ENCODE results near the gene BEST2.

The BEST2 gene

DNA sequence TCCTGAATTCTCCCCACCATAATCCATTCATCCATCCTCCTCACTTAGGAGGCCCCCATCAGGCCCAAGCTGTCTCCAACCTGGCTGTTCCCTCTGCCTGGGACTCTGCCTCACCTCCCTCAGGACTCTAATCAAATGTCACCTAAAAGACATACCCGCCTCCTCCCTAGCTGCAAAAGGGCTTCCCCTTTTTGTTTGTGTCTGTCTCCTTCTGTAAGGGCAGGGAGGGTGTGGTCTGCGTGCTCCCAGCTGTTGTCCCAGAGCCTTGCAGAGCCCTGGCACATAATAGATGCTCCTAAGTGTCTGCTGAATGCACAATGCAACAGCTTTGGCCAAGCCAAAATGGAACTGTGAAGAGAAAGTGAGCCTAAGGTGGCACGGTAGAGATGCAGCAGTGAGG is 21.5 kb upstream of the BEST2 start:
- no peak for DNase-seq (ENCODE audit: low read depth)

DNA sequence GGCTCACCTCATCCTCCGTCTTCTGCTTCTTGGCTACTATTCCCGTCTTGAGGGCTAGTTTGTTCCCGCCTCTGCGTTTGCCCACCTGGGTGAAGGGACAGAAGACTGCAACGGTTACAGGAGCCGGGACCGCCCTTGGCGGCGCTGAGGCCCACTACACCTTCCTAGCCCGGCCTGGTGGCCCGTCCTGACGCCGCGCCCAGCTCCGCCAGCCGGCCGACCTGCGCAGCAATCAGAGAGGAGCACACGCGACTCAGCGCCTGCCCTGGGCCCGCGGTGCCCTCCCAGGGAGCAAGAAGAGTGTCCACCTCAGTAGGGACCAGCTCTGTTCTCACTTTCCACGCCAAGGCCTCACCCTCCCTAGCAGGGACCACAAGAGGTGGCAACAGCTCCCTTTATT is 20.3 kb upstream of the BEST2 start:
- no peak for DNase-seq (ENCODE audit: low read depth)

GRCh38 chr19:12733369-12734214 is 18.0 kb upstream of the BEST2 start:
- DNase-seq (ENCODE audit: low read depth): peak; percentile 66

GRCh38 chr19:12736995-12737834 is 14.4 kb upstream of the BEST2 start, which contains the start of gene GET3:
GET3 (plus strand) TSS chr19:12737497; CDS start chr19:12737506, 9 bp downstream.
- peak; percentile 98 for DNase-seq (ENCODE audit: low read depth)

GRCh38 chr19:12737835-12738351 is 13.7 kb upstream of the BEST2 start:
- DNase-seq (ENCODE audit: low read depth): no peak

- DNase-seq (ENCODE audit: low read depth): no peak
Measured at GRCh38 chr19:12745166-12745897, 6.3 kb upstream of the BEST2 start.

DNA sequence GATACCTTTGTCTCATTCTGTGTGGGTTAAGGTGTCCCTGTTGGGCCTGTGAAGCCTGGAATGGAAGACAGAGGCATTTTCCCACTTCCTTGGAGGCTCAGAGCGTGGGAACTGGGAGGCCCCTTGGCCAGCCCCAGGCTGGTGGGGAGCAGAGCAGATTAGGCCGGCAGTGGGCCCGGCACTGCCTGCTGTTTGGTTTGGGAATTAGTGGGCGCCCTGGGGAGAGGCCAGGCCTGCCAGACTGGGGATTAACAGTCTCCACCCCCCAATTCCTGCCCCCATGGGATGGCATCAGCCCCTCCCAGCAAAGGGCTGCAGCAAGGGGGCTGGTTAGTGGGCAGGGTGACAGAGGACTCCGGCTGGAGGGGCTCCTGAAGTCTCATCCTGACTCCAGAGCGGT is 3.1 kb upstream of the BEST2 start:
- no peak for DNase-seq (ENCODE audit: low read depth)

- no peak for DNase-seq (ENCODE audit: low read depth)
Measured at GRCh38 chr19:12749938-12750521, 1.6 kb upstream of the BEST2 start.

DNA sequence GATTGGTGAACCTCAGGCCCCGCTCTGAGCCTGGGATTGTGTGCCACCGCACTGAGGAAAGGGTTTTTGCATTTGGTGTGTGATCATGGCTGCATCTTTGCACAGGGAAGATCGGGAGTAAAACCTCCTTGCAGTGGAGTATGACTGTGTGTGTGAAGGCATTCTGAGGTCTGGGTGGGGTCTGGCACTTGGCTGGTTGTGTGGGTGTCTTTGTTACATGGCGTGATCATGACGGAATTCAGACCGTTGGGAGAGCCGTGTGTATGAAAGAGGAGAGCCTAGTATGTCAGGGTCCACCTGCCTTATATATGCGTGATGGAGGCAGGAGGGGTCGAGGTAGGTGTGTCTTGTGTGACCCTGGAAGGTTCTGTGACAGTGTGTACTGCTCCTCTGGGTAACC is 740 bp upstream of the BEST2 start:
- no peak for DNase-seq (ENCODE audit: low read depth)

GRCh38 chr19:12752056-12752781 is 628 bp downstream of the BEST2 start:
- DNase-seq (ENCODE audit: low read depth): no peak

GRCh38 chr19:12754465-12755196 is 3.0 kb downstream of the BEST2 start:
- no peak for DNase-seq (ENCODE audit: low read depth)

- DNase-seq (ENCODE audit: low read depth): no peak
Measured at GRCh38 chr19:12756150-12756883, 4.7 kb downstream of the BEST2 start.

DNA sequence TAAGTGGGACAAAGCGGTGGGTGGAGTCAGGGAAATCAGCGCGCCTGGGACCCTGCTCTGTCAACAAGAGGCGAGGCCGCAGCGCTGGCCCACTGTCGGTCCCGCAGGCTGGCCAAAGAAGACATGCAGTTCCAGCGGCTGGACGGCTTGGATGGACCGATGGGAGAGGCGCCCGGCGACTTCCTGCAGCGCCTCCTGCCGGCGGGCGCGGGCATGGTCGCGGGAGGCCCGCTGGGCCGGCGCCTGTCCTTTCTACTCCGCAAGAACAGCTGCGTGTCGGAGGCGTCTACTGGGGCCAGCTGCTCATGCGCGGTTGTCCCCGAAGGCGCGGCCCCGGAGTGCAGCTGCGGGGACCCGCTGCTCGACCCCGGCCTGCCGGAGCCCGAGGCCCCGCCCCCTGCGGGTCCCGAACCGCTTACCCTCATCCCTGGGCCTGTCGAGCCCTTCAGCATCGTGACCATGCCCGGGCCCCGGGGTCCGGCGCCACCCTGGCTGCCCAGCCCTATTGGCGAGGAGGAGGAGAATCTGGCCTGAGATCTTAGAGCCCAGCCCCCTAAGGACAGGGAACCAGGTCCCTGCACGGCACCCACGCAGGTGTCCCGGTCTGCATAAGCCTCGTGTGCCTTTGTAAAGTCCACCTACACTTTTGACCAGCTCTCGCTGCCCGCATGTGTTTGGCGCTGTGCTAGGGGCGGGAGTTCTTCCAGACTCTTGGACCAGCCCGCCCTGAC is 6.1 kb downstream of the BEST2 start:
- no peak for DNase-seq (ENCODE audit: low read depth)

DNA sequence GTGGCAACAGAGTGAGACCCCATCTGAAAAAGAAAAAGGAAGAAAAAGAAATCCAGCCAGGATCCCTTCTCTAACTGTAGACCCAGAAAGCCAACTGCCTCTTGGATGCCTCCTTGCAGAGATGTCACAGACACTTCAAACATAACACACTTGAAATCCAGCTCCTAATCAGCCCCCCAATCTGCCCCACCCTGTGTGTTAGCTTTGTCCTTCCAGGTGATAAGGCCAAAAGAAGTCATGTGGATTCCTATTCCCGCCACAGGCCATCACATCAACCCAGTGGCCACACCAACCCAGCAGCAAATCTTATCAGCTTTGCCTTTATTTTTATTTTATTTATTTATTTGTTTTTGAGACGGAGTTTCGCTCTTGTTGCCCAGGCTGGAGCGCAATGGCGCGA is 8.1 kb downstream of the BEST2 start:
- no peak for DNase-seq (ENCODE audit: low read depth)

GRCh38 chr19:12763100-12763499 is 11.5 kb downstream of the BEST2 start:
- no peak for DNase-seq (ENCODE audit: low read depth)

- no peak for DNase-seq (ENCODE audit: low read depth)
Measured at GRCh38 chr19:12764698-12765097, 13.1 kb downstream of the BEST2 start.

DNA sequence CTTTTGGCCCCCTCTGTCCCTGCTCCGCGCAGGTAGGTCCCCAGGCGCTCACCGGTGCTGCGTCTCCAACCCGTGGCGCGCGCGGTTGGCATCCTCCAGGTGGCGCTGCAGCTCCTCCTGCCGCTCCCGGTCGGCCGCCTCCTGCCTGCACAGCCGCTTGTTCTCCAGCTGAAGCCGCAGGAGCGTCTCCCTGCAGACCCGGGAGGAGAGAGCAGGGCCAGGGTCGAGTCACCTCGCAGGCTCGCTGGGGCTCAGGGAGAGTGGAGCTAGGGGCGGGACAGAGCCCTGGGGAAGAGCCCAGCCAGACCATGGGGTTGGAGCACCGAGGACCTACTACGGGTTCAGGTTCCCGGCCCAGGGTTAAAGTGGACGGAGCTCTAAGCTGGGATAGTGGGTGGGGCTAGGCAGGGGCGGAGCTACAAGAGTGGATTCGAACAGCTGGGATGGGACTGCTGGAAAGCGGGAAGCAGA is 14.5 kb downstream of the BEST2 start:
- DNase-seq (ENCODE audit: low read depth): no peak

- DNase-seq (ENCODE audit: low read depth): no peak
Measured at GRCh38 chr19:12767150-12767549, 15.6 kb downstream of the BEST2 start.

GRCh38 chr19:12767666-12768065 is 16.1 kb downstream of the BEST2 start:
- DNase-seq (ENCODE audit: low read depth): no peak
